ENCODE data around the gene SORBS2.
A peak's percentile ranks its signal among the peaks of the same experiment; 100 is the strongest.
"Not testable (repeated sequence)": the region's sequence is repeated elsewhere in the genome, so short reads cannot be mapped to it uniquely, and the experiment has no call there.

Gene SORBS2

GRCh38 chr4:185565696-185566095 lies 246.3 kb downstream of the SORBS2 start:
- no peak overlapping the region for H3K4me3 ChIP-seq (ENCODE audit: low read depth, low read length)
- no peak for DNase-seq (ENCODE audit: low read depth)
- in situ Hi-C loops (cut with HindIII; ENCODE audit: low sequenced_read_pairs) = no loop called here
- no peak for TF ChIP-seq CTCF (IDR thresholded peaks at IDR 0.05; ENCODE audit: low read depth, low read length, missing control alignments)

GRCh38 chr4:185564349-185564748 lies 247.6 kb downstream of the SORBS2 start:
- no peak for TF ChIP-seq CTCF (IDR thresholded peaks at IDR 0.05; ENCODE audit: low read depth, low read length, missing control alignments)
- no peak overlapping the region for H3K4me3 ChIP-seq (ENCODE audit: low read depth, low read length)
- DNase-seq (ENCODE audit: low read depth) = no peak
- in situ Hi-C loops (cut with HindIII; ENCODE audit: low sequenced_read_pairs) = no loop called here

GRCh38 chr4:185562531-185562930 lies 249.5 kb downstream of the SORBS2 start:
- in situ Hi-C loops (cut with HindIII; ENCODE audit: low sequenced_read_pairs) = no loop called here
- TF ChIP-seq CTCF (IDR thresholded peaks at IDR 0.05; ENCODE audit: low read depth, low read length, missing control alignments) = no peak
- DNase-seq (ENCODE audit: low read depth) = no peak
- H3K4me3 ChIP-seq (ENCODE audit: low read depth, low read length) = no peak overlapping the region

- TF ChIP-seq CTCF (IDR thresholded peaks at IDR 0.05; ENCODE audit: low read depth, low read length, missing control alignments) = no peak
- DNase-seq (ENCODE audit: low read depth) = no peak
- in situ Hi-C loops (cut with HindIII; ENCODE audit: low sequenced_read_pairs) = no loop called here
- H3K4me3 ChIP-seq (ENCODE audit: low read depth, low read length) = no peak overlapping the region
Observed at GRCh38 chr4:185560316-185560715, 251.7 kb downstream of the SORBS2 start.

- in situ Hi-C loops (cut with HindIII; ENCODE audit: low sequenced_read_pairs) = no loop called here
- DNase-seq (ENCODE audit: low read depth) = peak; percentile 5
- H3K4me3 ChIP-seq (ENCODE audit: low read depth, low read length) = no peak overlapping the region
- no peak for TF ChIP-seq CTCF (IDR thresholded peaks at IDR 0.05; ENCODE audit: low read depth, low read length, missing control alignments)
Observed at GRCh38 chr4:185559915-185560281, 252.1 kb downstream of the SORBS2 start.

- in situ Hi-C loops (cut with HindIII; ENCODE audit: low sequenced_read_pairs) = not testable (repeated sequence)
Observed at GRCh38 chr4:185559251-185559914, 252.6 kb downstream of the SORBS2 start.

GRCh38 chr4:185554365-185555126 lies 257.4 kb downstream of the SORBS2 start:
- DNase-seq (ENCODE audit: low read depth) = no peak
- no peak overlapping the region for H3K4me3 ChIP-seq (ENCODE audit: low read depth, low read length)
- in situ Hi-C loops (cut with HindIII; ENCODE audit: low sequenced_read_pairs) = no loop called here
- no peak for TF ChIP-seq CTCF (IDR thresholded peaks at IDR 0.05; ENCODE audit: low read depth, low read length, missing control alignments)

More at GRCh38 chr4:185559251-185559914, 252.6 kb downstream of the SORBS2 start:
- not testable (repeated sequence) for DNase-seq (ENCODE audit: low read depth); H3K4me3 ChIP-seq (ENCODE audit: low read depth, low read length)

All from astrocyte of the cerebellum (primary cell).